OCI-LY7 (cell line): ENCODE measurements around the gene UQCRQ. TPM values are rescaled to one million over a fixed set of nuclear protein-coding genes. Genes with fewer than 3 reads are reported as not detected.

Source experiments
- BruUV-seq: library from RNA; stranded (reverse); fragments of 400-500 nt; replicated peaks from 2 replicates; lab custom pipeline; 2021; lab: Mats Ljungman, UMichigan
- CTCF ChIA-PET: fragments of 300-600 bp; sonication (Branson Sonifier 250); formaldehyde crosslinking; loops from one replicate; lab custom pipeline; 2022; ENCODE audit warnings: antibody characterized with exemption; ENCODE audit not compliant: unreplicated experiment; lab: Charles Lee
- POLR2A ChIA-PET: fragments of 300-600 bp; sonication (Branson Sonifier 250); formaldehyde crosslinking; loops from one replicate; lab custom pipeline; 2022; ENCODE audit warnings: antibody characterized with exemption; lab: Charles Lee
- DNase-seq: peaks from one replicate; pipeline ENCODE4 v3.0.0-alpha.2; 2015; ENCODE audit warnings: low spot score
- H2AFZ ChIP-seq: fragments of 200-600 bp; sonication (generic), shearing (Covaris generic); 2 replicates; pipeline ENCODE4 v1.6.1; 2014; ENCODE audit warnings: mild to moderate bottlenecking, antibody characterized with exemption, low read length, moderate library complexity
- H3K27ac ChIP-seq: fragments of 200-600 bp; sonication (generic); 2 replicates; pipeline ENCODE4 v1.5.1; 2014; ENCODE audit warnings: mixed run types, low read depth, mild to moderate bottlenecking, moderate library complexity, low read length, inconsistent platforms; ENCODE audit not compliant: poor library complexity, severe bottlenecking
- H3K36me3 ChIP-seq: fragments of 200-600 bp; sonication (generic); 2 replicates; pipeline ENCODE4 v1.6.1; 2014; ENCODE audit warnings: mild to moderate bottlenecking, antibody characterized with exemption, low read length, moderate library complexity, mixed read lengths; ENCODE audit not compliant: insufficient read depth
- H3K4me1 ChIP-seq: fragments of 200-600 bp; sonication (generic); 2 replicates; pipeline ENCODE4 v1.5.1; 2014; ENCODE audit warnings: mild to moderate bottlenecking, low read length; ENCODE audit not compliant: insufficient read depth, poor library complexity, severe bottlenecking
- H3K4me2 ChIP-seq: fragments of 200-600 bp; sonication (generic); 2 replicates; pipeline ENCODE4 v1.6.1; 2014; ENCODE audit warnings: mild to moderate bottlenecking, low read length
- H3K4me3 ChIP-seq: fragments of 200-600 bp; sonication (generic); 2 replicates; pipeline ENCODE4 v1.5.1; 2014; ENCODE audit warnings: mild to moderate bottlenecking, low read depth, low read length; ENCODE audit not compliant: poor library complexity, severe bottlenecking
- H3K79me2 ChIP-seq: fragments of 200-600 bp; sonication (generic); 2 replicates; pipeline ENCODE4 v1.6.1; 2016; ENCODE audit warnings: low read depth, mild to moderate bottlenecking, low read length, moderate library complexity, mixed read lengths; ENCODE audit not compliant: insufficient read depth
- H3K9me2 ChIP-seq: fragments of 200-600 bp; sonication (generic); 2 replicates; pipeline ENCODE4 v1.6.1; 2016; ENCODE audit warnings: mild to moderate bottlenecking, low read length, mixed read lengths; ENCODE audit not compliant: insufficient read depth
- H3K9me3 ChIP-seq: fragments of 200-600 bp; sonication (generic); 2 replicates; pipeline ENCODE4 v1.6.1; 2014; ENCODE audit warnings: mild to moderate bottlenecking, mixed run types, low read length, mixed read lengths
- H4K20me1 ChIP-seq: fragments of 200-600 bp; sonication (generic); 2 replicates; pipeline ENCODE4 v1.6.1; 2014; ENCODE audit warnings: mild to moderate bottlenecking, antibody characterized with exemption, low read length, moderate library complexity, mixed read lengths; ENCODE audit not compliant: insufficient read depth
- EZH2phosphoT487 ChIP-seq: fragments of 200-600 bp; sonication (generic); IDR thresholded peaks from 2 replicates; pipeline ENCODE4 v1.6.1; 2018; ENCODE audit warnings: low read depth, borderline replicate concordance, mild to moderate bottlenecking, mixed run types, antibody characterized with exemption, low read length, moderate library complexity, mixed read lengths
- intact Hi-C: fragments of 100-400 bp; cut with micrococcal nuclease; formaldehyde crosslinking; loops from one replicate; pipeline ENCODE4 v1.10.0; 2022; ENCODE audit not compliant: unreplicated experiment
- total RNA-seq, 2 experiments: library from RNA; depleted of rRNA in 1 of 2; stranded (reverse); fragments of >200 nt in 1 of 2; shearing (Covaris generic) in 1 of 2; gene quantifications; 2 replicates each; pipeline ENCODE4 v1.2.3, GENCODE V29; 2014 to 2022
- TF ChIP-seq, protein P1 (sequence below): fragments of 200-600 bp; sonication (generic); conservative IDR thresholded peaks from 2 replicates; pipeline ENCODE4 v1.5.1; 2014; ENCODE audit warnings: mild to moderate bottlenecking, antibody characterized with exemption, low read length, moderate library complexity, mixed read lengths

UQCRQ gene
- total RNA-seq, 2 experiments from 2014 or later = 140 to 310 TPM

DNA sequence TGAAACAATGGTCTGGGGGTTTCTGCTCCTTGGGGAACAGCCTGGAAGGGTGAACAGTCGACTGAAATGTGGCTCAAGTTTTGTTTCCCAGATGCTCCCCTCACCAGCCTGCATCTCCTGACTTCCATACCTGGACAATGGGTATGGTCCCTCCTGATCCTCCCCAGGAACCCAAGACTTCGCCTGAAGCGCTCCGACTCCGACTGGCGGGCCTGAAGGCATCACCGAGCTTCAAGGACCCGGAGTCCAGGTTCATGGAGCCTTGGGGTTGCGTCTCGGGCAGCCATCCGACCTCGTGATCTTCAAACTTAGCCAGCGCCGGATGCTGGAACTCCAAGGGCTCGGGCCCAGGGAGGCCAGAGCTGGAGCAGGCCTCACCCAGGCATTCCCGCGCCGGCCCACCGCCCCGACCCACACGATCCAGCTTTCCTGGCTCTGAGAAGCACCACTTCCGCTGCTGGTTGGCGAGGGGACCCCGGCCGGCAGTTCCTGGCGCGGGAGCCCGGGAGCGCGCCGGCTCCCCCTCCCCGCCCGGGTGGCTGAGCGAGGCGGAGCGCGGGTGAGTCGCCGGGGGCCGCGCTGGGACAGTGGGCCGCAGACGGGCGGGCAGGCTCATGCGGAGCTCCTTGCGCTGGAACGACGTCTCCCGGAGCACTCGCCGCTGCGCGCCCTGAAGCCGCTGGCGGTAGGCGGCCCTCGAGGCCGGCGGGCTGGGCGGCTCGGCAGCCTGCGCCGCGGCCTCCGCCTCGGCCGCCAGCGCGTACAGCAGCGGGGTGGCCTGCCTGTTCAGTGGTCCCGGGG is 41.2 kb upstream of the UQCRQ start:
- ChIA-PET POLR2A (interaction anchor here (0.6 kb wide), 1 partner anchor 75 kb away, joined by 3 read pairs; no protein-coding TSS in a partner anchor), CTCF (no interaction called here)
- no peak for DNase-seq
- no peaks in the 10 kb centered on the region for H3K9me3 ChIP-seq
- intact Hi-C loops = no loop called here
- H2AFZ ChIP-seq = no peak overlapping the region
- H3K36me3 ChIP-seq = no peaks in the 10 kb centered on the region
- TF ChIP-seq EZH2phosphoT487 = no peak
- TF ChIP-seq, protein P1, sequence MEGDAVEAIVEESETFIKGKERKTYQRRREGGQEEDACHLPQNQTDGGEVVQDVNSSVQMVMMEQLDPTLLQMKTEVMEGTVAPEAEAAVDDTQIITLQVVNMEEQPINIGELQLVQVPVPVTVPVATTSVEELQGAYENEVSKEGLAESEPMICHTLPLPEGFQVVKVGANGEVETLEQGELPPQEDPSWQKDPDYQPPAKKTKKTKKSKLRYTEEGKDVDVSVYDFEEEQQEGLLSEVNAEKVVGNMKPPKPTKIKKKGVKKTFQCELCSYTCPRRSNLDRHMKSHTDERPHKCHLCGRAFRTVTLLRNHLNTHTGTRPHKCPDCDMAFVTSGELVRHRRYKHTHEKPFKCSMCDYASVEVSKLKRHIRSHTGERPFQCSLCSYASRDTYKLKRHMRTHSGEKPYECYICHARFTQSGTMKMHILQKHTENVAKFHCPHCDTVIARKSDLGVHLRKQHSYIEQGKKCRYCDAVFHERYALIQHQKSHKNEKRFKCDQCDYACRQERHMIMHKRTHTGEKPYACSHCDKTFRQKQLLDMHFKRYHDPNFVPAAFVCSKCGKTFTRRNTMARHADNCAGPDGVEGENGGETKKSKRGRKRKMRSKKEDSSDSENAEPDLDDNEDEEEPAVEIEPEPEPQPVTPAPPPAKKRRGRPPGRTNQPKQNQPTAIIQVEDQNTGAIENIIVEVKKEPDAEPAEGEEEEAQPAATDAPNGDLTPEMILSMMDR = no peak
- no peaks in the 10 kb centered on the region for H3K4me1 ChIP-seq
- H3K4me3 ChIP-seq = no peak overlapping the region
- H3K4me2 ChIP-seq = no peak overlapping the region
- no peaks in the 10 kb centered on the region for H4K20me1 ChIP-seq
- BruUV-seq = no TSS peak
- H3K27ac ChIP-seq = no peak overlapping the region
- H3K9me2 ChIP-seq = no peaks in the 10 kb centered on the region
- no peaks in the 10 kb centered on the region for H3K79me2 ChIP-seq

DNA sequence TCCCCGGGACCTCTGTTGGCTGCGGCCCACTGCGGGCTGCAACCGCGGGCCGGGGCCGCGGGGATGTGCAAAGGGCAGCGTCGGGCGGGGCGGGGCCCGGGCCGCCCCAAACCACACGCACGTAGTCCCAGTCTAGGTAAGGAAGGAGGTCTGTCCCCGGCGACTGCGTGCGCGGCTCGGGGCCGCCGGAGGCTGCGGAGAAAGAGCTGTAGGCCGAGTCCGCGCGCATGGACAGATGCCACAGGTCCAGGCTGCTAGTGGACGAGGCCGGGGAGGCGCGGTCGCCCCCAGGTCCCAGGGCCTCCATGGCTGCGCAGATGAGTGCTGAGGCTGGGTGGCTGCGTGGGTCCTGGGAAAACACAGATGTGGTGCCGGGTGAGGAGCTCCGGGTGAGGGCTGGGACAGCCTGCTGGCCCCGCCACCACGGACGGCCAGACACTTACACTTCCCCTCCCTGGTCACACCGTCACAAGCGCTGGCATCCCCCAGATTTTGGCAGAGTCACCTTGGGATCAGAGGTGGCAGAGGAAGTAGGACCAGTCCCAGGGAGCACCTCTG is 40.5 kb upstream of the UQCRQ start:
- no peak overlapping the region for H3K27ac ChIP-seq
- no peak for DNase-seq
- ChIA-PET CTCF (interaction anchor here (0.5 kb wide), 1 partner anchor 166 kb away, joined by 3 read pairs; no protein-coding TSS in a partner anchor), POLR2A (interaction anchor here (0.6 kb wide), 1 partner anchor 75 kb away, joined by 3 read pairs; no protein-coding TSS in a partner anchor)
- TF ChIP-seq EZH2phosphoT487 = no peak
- TF ChIP-seq, protein P1 = no peak
- no peaks in the 10 kb centered on the region for H4K20me1 ChIP-seq
- intact Hi-C loops = no loop called here
- BruUV-seq = no TSS peak
- peaks cover 5% of the 10 kb centered on the region for H3K4me1 ChIP-seq
- no peak overlapping the region for H3K4me3 ChIP-seq
- no peak overlapping the region for H3K4me2 ChIP-seq
- no peak overlapping the region for H2AFZ ChIP-seq
- H3K9me3 ChIP-seq = no peaks in the 10 kb centered on the region
- no peaks in the 10 kb centered on the region for H3K9me2 ChIP-seq
- H3K79me2 ChIP-seq = no peaks in the 10 kb centered on the region
- no peaks in the 10 kb centered on the region for H3K36me3 ChIP-seq
